ENCODE results near the gene PCBD2.
"Not testable (repeated sequence)": the region's sequence is repeated elsewhere in the genome, so short reads cannot be mapped to it uniquely, and the experiment has no call there.

Gene PCBD2

DNA sequence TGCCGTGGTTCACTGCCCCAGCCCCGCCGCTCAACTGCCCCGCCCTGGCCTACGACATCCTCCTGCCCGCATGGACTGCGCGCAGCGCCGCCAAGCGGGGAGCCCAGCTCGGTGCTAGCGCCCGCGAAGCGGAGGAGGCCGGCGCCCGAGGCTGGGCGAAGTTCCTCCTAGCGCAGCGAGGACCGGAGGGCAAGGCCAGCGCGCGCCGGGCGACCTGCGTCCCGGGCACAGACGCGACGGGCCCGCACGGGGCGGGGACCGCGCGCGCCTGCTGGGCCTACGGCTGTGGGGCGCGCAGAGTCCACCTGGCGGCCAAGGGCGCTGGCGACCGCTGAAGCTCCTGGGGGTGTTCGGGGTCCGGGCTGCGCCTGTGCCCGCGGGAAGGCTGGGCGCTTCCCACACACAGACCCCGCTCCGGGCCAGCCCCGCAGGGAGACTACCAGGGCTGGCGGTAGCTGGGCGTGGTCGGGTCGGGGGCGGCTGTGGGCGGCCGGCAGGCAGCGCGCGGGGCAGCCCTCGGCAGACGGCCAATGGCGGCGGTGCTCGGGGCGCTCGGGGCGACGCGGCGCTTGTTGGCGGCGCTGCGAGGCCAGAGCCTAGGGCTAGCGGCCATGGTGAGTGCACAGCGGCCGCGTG is at the start of gene PCBD2:
Gene PCBD2, plus strand, starts transcription at position 522 of the 636 bp plus-strand sequence. Its CDS starts 9 bp downstream, at position 531.
- Histone ChIP-seq H3K4me1 (ENCODE audit: control insufficient read depth, insufficient read depth, low read length) (no peaks in the 10 kb centered on the region), H3K27me3 (ENCODE audit: control insufficient read depth, insufficient read depth, low read length) (no peaks in the 10 kb centered on the region), H3K9ac (ENCODE audit: low read length) (peak within 1 kb of the TSS; percentile 94), H3K9me3 (ENCODE audit: control insufficient read depth, low read length) (no peaks in the 10 kb centered on the region), H3K4me3 (ENCODE audit: low read length) (peak within 1 kb of the TSS; percentile 44), H3K36me3 (ENCODE audit: control insufficient read depth, insufficient read depth, low read length) (no peaks in the 10 kb centered on the region)

DNA sequence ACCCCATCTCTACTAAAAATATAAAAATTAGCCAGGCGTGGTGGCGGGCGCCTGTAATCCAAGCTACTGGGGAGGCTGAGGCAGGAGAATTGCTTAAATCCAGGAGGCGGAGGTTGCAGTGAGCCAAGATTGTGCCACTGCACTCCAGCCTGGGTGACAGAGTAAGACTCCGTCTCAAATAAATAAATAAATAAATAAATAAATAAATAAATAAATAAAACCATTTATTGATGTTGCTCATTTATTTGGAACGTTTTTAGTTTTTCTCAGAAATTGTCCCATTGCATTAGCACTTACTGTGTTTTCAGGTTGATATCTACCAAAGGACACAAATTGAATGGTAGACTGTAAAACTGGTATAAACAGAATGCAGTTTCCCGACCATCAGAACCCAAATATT is 48.5 kb upstream of the PCBD2 start:
- H3K27me3 ChIP-seq (ENCODE audit: control insufficient read depth, insufficient read depth, low read length); H3K4me1 ChIP-seq (ENCODE audit: control insufficient read depth, insufficient read depth, low read length); H3K9ac ChIP-seq (ENCODE audit: low read length); H3K4me3 ChIP-seq (ENCODE audit: low read length); H3K36me3 ChIP-seq (ENCODE audit: control insufficient read depth, insufficient read depth, low read length); H3K9me3 ChIP-seq (ENCODE audit: control insufficient read depth, low read length): not testable (repeated sequence)

DNA sequence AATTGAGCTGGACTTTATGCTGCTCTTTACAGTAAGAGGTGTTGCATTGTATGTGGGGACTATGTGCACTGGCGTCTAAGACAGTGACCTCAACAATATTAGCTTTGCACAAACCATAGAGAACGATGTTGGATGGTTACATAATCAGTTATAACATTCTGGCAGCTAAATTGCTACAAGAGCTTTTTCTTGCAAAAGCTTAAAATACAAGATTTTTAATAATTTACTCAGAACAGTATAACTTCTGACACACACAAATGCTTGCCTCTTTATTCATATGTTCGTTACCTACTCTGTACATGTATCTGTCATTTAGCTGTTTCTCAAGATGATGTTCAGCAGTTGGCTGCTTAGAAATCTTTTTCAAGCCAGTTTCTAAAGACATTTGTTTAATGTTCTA is 47.5 kb upstream of the PCBD2 start:
- H3K4me3 ChIP-seq (ENCODE audit: low read length), result no peak overlapping the region
- no peak overlapping the region for H3K9ac ChIP-seq (ENCODE audit: low read length)
- H3K9me3 ChIP-seq (ENCODE audit: control insufficient read depth, low read length), result no peaks in the 10 kb centered on the region
- no peaks in the 10 kb centered on the region for H3K4me1 ChIP-seq (ENCODE audit: control insufficient read depth, insufficient read depth, low read length)
- peaks cover 6% of the 10 kb centered on the region for H3K36me3 ChIP-seq (ENCODE audit: control insufficient read depth, insufficient read depth, low read length)
- no peaks in the 10 kb centered on the region for H3K27me3 ChIP-seq (ENCODE audit: control insufficient read depth, insufficient read depth, low read length)

DNA sequence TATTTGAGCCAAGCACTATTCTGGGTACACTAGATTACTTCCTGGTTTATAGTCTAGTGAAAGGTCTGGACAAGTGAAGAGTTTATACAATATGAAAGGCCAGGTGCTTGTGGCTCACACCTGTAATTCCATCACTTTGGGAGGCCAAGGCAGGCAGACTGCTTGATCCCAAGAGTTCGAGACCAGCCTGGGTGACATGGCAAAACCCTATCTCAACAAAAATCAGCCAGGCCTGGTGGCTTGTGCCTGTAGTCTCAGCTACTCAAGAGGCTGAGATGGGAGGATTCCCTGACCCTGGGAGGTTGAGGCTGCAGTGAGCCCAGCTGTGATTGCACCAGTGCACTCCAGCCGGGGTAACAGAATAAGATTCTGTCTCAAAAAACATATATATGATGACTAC is 40.2 kb upstream of the PCBD2 start:
- Histone ChIP-seq H3K36me3 (ENCODE audit: control insufficient read depth, insufficient read depth, low read length) (no peaks in the 10 kb centered on the region), H3K27me3 (ENCODE audit: control insufficient read depth, insufficient read depth, low read length) (no peaks in the 10 kb centered on the region), H3K4me1 (ENCODE audit: control insufficient read depth, insufficient read depth, low read length) (no peaks in the 10 kb centered on the region), H3K4me3 (ENCODE audit: low read length) (no peak overlapping the region), H3K9me3 (ENCODE audit: control insufficient read depth, low read length) (no peaks in the 10 kb centered on the region), H3K9ac (ENCODE audit: low read length) (no peak overlapping the region)

DNA sequence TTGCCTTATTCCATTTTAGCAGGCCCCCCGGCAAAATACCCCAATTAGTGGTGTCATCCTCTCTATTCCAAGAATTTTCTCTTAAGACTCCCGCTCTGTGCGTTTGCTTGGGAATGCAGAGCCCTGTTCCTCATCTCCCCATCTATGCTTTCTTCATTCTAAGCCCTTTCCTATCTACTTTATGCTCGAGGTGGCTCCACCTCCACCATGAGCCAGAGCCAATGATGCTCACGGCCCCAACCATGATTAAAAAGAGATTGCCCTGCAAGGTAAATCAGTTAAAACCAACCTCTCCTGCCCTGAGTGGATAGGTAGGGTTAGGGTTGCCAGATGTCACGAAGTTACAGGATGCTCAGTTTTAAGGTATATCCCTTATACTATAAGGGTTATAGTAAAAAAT is 31.4 kb upstream of the PCBD2 start:
- no peaks in the 10 kb centered on the region for H3K27me3 ChIP-seq (ENCODE audit: control insufficient read depth, insufficient read depth, low read length)
- H3K9me3 ChIP-seq (ENCODE audit: control insufficient read depth, low read length), result no peaks in the 10 kb centered on the region
- H3K4me3 ChIP-seq (ENCODE audit: low read length), result peak overlapping the region; percentile 12
- H3K9ac ChIP-seq (ENCODE audit: low read length), result peak overlapping the region; percentile 68
- H3K4me1 ChIP-seq (ENCODE audit: control insufficient read depth, insufficient read depth, low read length), result peaks cover 12% of the 10 kb centered on the region
- no peaks in the 10 kb centered on the region for H3K36me3 ChIP-seq (ENCODE audit: control insufficient read depth, insufficient read depth, low read length)

DNA sequence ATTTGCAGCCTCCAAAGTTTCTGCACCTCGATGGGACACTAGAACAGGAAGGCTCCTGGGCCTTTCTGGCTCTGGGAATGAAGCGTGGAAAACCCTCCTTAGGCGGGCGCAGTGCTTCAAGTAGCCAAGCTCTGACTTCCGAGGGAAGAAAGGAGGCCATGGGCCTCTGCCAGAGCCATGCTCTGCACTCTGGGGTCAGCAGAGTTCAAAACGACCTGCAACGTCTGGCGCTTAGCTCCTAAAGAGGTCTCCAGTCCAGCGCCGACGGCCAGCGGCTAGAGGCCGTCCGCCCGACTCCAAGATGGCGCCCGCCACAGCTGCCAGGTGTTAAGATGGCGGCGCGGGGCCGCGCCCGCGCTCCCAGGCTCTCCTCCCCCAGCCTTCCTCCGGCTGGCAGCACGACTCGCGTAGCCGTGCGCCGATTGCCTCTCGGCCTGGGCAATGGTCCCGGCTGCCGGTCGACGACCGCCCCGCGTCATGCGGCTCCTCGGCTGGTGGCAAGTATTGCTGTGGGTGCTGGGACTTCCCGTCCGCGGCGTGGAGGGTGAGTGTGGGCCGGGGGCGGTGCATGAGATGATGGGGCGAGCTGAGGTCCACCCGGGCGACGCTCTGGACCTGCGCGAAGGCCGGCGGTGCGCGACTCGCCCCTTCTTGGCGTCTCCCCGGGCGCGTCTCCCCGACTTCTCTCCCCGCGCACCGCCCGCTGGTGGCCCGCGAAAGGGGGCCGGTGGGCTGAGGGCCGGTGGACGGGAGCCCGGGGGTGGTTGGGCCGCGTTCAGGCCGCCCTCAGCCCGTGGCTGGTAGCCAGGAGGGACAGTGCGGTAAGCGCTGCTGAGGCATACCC is 30.7 kb upstream of the PCBD2 start, which contains the start of gene TXNDC15:
Gene TXNDC15, plus strand, starts transcription at position 385 of the 844 bp plus-strand sequence. Its CDS starts 57 bp downstream, at position 442.
- Histone ChIP-seq H3K27me3 (ENCODE audit: control insufficient read depth, insufficient read depth, low read length) (no peaks in the 10 kb centered on the region), H3K9ac (ENCODE audit: low read length) (peak within 1 kb of the TSS; percentile 68), H3K9me3 (ENCODE audit: control insufficient read depth, low read length) (no peaks in the 10 kb centered on the region), H3K4me1 (ENCODE audit: control insufficient read depth, insufficient read depth, low read length) (peaks cover 12% of the 10 kb centered on the region), H3K4me3 (ENCODE audit: low read length) (peak within 1 kb of the TSS; percentile 94), H3K36me3 (ENCODE audit: control insufficient read depth, insufficient read depth, low read length) (no peaks in the 10 kb centered on the region)

DNA sequence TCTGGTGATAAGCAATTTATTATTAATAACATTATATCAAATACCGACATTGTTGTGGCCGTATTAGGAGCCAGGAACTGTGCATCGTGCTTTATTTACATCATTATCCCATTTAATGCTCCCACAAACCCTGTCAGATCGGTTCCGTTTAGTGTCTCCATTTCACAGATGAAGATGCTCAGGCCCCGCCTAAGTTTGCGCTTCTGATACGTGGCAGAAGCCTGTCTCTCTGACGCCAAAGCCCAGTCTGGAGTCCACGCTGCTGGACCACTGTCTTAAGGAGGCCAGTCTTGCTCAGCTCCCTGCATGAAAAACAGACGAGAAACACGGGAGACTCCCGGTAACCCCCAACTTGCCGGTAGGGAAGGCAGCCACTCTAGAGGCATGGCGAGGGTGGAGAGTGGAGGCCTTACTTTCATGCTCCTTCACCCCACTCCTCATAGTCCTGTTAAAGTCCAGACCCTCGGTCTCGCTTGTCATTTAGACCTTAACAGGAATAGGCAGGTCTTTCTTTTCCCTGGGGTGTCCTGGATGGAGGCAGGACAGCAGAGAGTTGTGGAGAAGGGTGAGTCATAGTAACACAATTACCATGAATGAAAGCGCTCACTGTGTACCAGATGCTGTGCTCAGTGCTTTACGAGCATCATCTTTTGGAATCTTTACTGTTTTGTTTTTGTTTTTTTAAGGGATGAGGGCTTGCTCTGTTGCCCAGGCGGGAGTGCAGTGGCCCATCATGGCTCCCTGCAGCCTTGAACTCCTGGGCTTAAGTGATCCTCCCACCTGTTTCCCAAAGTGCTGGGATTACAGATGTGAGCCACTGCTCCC is 29.9 kb upstream of the PCBD2 start:
- Histone ChIP-seq H3K4me1 (ENCODE audit: control insufficient read depth, insufficient read depth, low read length) (peaks cover 12% of the 10 kb centered on the region), H3K27me3 (ENCODE audit: control insufficient read depth, insufficient read depth, low read length) (no peaks in the 10 kb centered on the region), H3K36me3 (ENCODE audit: control insufficient read depth, insufficient read depth, low read length) (no peaks in the 10 kb centered on the region), H3K9me3 (ENCODE audit: control insufficient read depth, low read length) (no peaks in the 10 kb centered on the region), H3K9ac (ENCODE audit: low read length) (peak overlapping the region; percentile 68), H3K4me3 (ENCODE audit: low read length) (peak overlapping the region; percentile 94)

DNA sequence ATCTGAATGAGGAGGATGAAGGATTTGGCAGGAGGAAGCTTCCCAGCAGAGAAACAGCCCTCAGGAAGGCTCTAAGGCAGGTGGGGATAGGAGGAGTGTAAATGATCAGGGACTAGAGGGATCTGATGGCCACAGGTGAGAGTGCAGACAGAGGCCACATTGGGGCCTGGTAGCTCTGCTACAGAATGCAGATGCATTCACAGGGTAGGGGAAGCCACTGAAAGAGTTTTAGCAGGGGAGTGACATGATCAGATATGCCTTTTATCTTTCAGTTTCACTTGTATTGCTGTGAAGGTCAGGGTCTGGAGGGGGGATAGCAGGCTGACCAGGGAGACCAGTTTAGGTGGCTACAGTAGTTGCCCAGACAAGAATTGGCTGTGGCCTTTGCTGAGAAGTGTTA is 27.8 kb upstream of the PCBD2 start:
- no peaks in the 10 kb centered on the region for H3K27me3 ChIP-seq (ENCODE audit: control insufficient read depth, insufficient read depth, low read length)
- no peak overlapping the region for H3K9ac ChIP-seq (ENCODE audit: low read length)
- peaks cover 12% of the 10 kb centered on the region for H3K4me1 ChIP-seq (ENCODE audit: control insufficient read depth, insufficient read depth, low read length)
- no peaks in the 10 kb centered on the region for H3K9me3 ChIP-seq (ENCODE audit: control insufficient read depth, low read length)
- H3K36me3 ChIP-seq (ENCODE audit: control insufficient read depth, insufficient read depth, low read length), result no peaks in the 10 kb centered on the region
- no peak overlapping the region for H3K4me3 ChIP-seq (ENCODE audit: low read length)

DNA sequence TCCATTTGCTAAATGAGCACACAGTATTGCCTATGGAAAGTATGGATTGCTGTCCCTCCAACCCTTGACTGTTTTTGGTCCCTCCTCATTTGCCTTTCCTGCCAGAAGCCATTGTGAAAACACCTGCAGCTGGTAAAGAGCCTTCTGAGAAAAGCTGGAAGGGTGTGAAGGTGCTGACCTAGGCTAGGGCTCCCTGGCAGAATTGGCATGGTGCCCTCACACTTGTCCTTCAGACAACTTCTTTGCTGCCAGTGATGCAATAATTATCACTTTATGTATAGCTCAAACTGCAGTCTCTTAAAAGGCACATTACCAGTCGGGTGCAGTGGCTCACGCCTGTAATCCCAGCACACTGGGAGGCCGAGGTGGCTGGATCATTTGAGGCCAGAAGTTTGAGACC is 26.5 kb upstream of the PCBD2 start:
- H3K36me3 ChIP-seq (ENCODE audit: control insufficient read depth, insufficient read depth, low read length), result no peaks in the 10 kb centered on the region
- no peaks in the 10 kb centered on the region for H3K27me3 ChIP-seq (ENCODE audit: control insufficient read depth, insufficient read depth, low read length)
- no peaks in the 10 kb centered on the region for H3K9me3 ChIP-seq (ENCODE audit: control insufficient read depth, low read length)
- H3K4me1 ChIP-seq (ENCODE audit: control insufficient read depth, insufficient read depth, low read length), result peaks cover 11% of the 10 kb centered on the region
- no peak overlapping the region for H3K4me3 ChIP-seq (ENCODE audit: low read length)
- no peak overlapping the region for H3K9ac ChIP-seq (ENCODE audit: low read length)

DNA sequence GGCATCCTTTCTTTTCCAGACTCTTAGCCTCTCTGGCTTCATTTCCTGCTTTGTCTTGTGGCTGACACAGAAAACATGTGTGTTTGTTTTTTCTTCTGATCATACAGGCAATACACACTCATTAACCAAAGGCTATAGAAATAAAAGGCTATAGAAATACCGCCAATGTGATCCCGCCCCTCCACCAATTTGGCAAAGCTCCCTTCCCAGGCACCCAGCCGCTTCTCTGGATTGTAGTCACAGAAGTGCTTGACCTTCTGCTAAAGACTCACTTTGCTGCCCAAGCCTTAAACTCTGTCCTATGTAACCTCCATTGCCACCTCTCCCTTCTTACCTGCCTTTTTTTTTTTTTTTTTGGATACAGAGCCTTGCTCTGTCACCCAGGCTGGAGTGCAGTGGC is 25.5 kb upstream of the PCBD2 start:
- Histone ChIP-seq H3K9ac (ENCODE audit: low read length) (no peak overlapping the region), H3K9me3 (ENCODE audit: control insufficient read depth, low read length) (no peaks in the 10 kb centered on the region), H3K4me1 (ENCODE audit: control insufficient read depth, insufficient read depth, low read length) (peaks cover 8% of the 10 kb centered on the region), H3K27me3 (ENCODE audit: control insufficient read depth, insufficient read depth, low read length) (no peaks in the 10 kb centered on the region), H3K36me3 (ENCODE audit: control insufficient read depth, insufficient read depth, low read length) (no peaks in the 10 kb centered on the region), H3K4me3 (ENCODE audit: low read length) (no peak overlapping the region)

DNA sequence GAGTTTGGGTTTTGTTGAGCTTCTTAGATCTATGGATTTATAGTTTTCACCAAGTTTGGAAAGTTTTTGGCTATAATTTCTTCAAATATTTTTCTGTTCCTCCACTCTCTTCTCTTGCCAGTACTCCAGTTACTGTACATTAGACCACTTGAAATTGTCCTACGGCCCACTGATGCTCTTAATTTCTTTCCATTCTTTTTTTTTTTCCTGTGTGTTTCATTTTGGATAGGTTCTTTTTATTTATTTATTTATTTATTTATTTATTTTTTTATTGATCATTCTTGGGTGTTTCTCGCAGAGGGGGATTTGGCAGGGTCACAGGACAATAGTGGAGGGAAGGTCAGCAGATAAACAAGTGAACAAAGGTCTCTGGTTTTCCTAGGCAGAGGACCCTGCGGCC is 24.0 kb upstream of the PCBD2 start:
- not testable (repeated sequence) for H3K36me3 ChIP-seq (ENCODE audit: control insufficient read depth, insufficient read depth, low read length); H3K9me3 ChIP-seq (ENCODE audit: control insufficient read depth, low read length); H3K27me3 ChIP-seq (ENCODE audit: control insufficient read depth, insufficient read depth, low read length); H3K9ac ChIP-seq (ENCODE audit: low read length); H3K4me1 ChIP-seq (ENCODE audit: control insufficient read depth, insufficient read depth, low read length); H3K4me3 ChIP-seq (ENCODE audit: low read length)

DNA sequence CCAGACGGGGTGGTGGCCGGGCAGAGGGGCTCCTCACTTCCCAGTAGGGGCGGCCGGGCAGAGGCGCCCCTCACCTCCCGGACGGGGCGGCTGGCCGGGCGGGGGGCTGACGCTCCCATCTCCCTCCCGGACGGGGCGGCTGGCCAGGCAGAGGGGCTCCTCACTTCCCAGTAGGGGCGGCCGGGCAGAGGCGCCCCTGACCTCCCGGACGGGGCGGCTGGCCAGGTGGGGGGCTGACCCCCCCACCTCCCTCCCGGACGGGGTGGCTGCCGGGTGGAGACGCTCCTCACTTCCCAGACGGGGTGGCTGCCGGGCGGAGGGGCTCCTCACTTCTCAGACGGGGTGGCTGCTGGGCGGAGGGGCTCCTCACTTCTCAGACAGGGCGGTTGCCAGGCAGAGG is 23.2 kb upstream of the PCBD2 start:
- H3K9me3 ChIP-seq (ENCODE audit: control insufficient read depth, low read length); H3K36me3 ChIP-seq (ENCODE audit: control insufficient read depth, insufficient read depth, low read length); H3K9ac ChIP-seq (ENCODE audit: low read length); H3K4me1 ChIP-seq (ENCODE audit: control insufficient read depth, insufficient read depth, low read length); H3K4me3 ChIP-seq (ENCODE audit: low read length); H3K27me3 ChIP-seq (ENCODE audit: control insufficient read depth, insufficient read depth, low read length): not testable (repeated sequence)

Measured in mucosa of stomach (tissue), 1 donor.